NCI-H1930 (cell line): Measurements from ENCODE around the gene SLC4A2.
"Not testable (repeated sequence)": the region's sequence is repeated elsewhere in the genome, so short reads cannot be mapped to it uniquely, and the experiment has no call there.

Source experiments
- DNase-seq, 2 experiments: peaks; one replicate each; lab custom pipeline; 2025; lab: John Stamatoyannopoulos, UW

Gene SLC4A2

GRCh38 chr7:151059367-151060112, at the start of gene SLC4A2:
TSS of gene SLC4A2 (plus strand) at chr7:151059589. CDS start at chr7:151061988, 2,399 bp downstream.
- peak; percentile 60 to 87 for DNase-seq

GRCh38 chr7:151010037-151010306, 49.4 kb upstream of the SLC4A2 start:
- no peak for DNase-seq

GRCh38 chr7:151010307-151011096, 48.9 kb upstream of the SLC4A2 start:
- no peak for DNase-seq

GRCh38 chr7:151011097-151011409, 48.3 kb upstream of the SLC4A2 start:
- DNase-seq, result no peak

- DNase-seq, result not testable (repeated sequence)
Observed at GRCh38 chr7:151011616-151012015, 47.8 kb upstream of the SLC4A2 start.

- DNase-seq, result no peak
Observed at GRCh38 chr7:151012031-151012692, 47.2 kb upstream of the SLC4A2 start.

- peak; percentile 47 to 68 for DNase-seq
Observed at GRCh38 chr7:151012911-151013347, 46.5 kb upstream of the SLC4A2 start.

- no peak for DNase-seq
Observed at GRCh38 chr7:151013356-151013732, 46.0 kb upstream of the SLC4A2 start.

GRCh38 chr7:151013733-151014497, 45.5 kb upstream of the SLC4A2 start:
- DNase-seq, result peak; percentile 95

- DNase-seq, result no peak
Observed at GRCh38 chr7:151014950-151015349, 44.4 kb upstream of the SLC4A2 start.

GRCh38 chr7:151015967-151016366, 43.4 kb upstream of the SLC4A2 start:
- no peak for DNase-seq

GRCh38 chr7:151016505-151016904, 42.9 kb upstream of the SLC4A2 start:
- no peak for DNase-seq

- no peak for DNase-seq
Observed at GRCh38 chr7:151016942-151017341, 42.4 kb upstream of the SLC4A2 start.

GRCh38 chr7:151017370-151017952, 41.9 kb upstream of the SLC4A2 start:
- no peak for DNase-seq

- DNase-seq, result peak; percentile 53 to 81
Observed at GRCh38 chr7:151017953-151018420, 41.4 kb upstream of the SLC4A2 start.

GRCh38 chr7:151018421-151019129, 40.8 kb upstream of the SLC4A2 start:
- peak; percentile 68 to 75 for DNase-seq

GRCh38 chr7:151019130-151019447, 40.3 kb upstream of the SLC4A2 start:
- no peak for DNase-seq

- no peak for DNase-seq
Observed at GRCh38 chr7:151020231-151020630, 39.2 kb upstream of the SLC4A2 start.

- DNase-seq, result no peak
Observed at GRCh38 chr7:151023232-151023631, 36.2 kb upstream of the SLC4A2 start.

GRCh38 chr7:151024435-151025056, 34.8 kb upstream of the SLC4A2 start, which contains the start of gene ATG9B:
TSS of gene ATG9B (minus strand) at chr7:151024494. CDS start at chr7:151024423, 71 bp downstream.
- no peak for DNase-seq
